Keratinocyte (primary cell): ENCODE measurements around the gene SIVA1.

ENCODE experiments used
- EZH2 ChIP-seq: IDR thresholded peaks from one replicate; pipeline ENCODE4 v1.6.1; 2012; ENCODE audit warnings: inconsistent platforms, mild to moderate bottlenecking, low read length, moderate library complexity
- TF ChIP-seq, protein P1 (sequence below), 3 experiments: IDR thresholded peaks in 1 of 3; conservative IDR thresholded peaks in 1 of 3; optimal IDR thresholded peaks in 1 of 3; 2 replicates in 2 of 3; 3 replicates in 1 of 3; pipeline versions ENCODE3 to v1.5.1; 2011; ENCODE audit warnings: low read length in 3 of 3, mild to moderate bottlenecking in 3 of 3, moderate library complexity in 2 of 3, control low read depth in 1 of 3, inconsistent platforms in 1 of 3; ENCODE audit not compliant: insufficient read depth in 2 of 3; ENCODE audit errors: extremely low read depth in 1 of 3

DNA sequence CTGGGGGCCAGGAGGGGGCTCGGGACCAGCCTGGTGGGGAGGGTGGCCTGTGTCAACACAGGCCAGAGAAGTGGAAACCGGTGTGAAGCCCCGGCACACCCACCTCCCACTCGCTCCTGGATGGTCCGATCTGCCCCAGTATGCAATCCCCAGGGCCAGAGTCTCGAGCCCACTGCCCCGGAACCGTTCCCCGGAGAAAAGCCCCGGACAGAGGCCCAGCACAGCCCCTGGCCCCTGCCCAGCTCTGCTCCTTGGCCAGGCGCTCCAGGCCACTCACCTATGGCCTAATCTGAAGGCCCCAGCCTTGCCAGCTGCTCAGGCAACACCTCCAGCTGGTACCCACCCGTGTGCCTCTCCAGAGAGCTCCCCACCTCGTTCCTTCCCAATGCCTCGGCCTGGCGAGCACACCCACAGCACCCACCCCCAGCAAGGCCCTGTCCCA is 24.9 kb downstream of the SIVA1 start:
- TF ChIP-seq, protein P1, sequence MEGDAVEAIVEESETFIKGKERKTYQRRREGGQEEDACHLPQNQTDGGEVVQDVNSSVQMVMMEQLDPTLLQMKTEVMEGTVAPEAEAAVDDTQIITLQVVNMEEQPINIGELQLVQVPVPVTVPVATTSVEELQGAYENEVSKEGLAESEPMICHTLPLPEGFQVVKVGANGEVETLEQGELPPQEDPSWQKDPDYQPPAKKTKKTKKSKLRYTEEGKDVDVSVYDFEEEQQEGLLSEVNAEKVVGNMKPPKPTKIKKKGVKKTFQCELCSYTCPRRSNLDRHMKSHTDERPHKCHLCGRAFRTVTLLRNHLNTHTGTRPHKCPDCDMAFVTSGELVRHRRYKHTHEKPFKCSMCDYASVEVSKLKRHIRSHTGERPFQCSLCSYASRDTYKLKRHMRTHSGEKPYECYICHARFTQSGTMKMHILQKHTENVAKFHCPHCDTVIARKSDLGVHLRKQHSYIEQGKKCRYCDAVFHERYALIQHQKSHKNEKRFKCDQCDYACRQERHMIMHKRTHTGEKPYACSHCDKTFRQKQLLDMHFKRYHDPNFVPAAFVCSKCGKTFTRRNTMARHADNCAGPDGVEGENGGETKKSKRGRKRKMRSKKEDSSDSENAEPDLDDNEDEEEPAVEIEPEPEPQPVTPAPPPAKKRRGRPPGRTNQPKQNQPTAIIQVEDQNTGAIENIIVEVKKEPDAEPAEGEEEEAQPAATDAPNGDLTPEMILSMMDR (optimal IDR thresholded peaks at IDR 0.05 in 1 of 3, IDR thresholded peaks at IDR 0.05 in 1 of 3, conservative IDR thresholded peaks at IDR 0.05 in 1 of 3; ENCODE audit: extremely low read depth in 1 of 3, insufficient read depth in 2 of 3, low read length in 3 of 3) = no peak
- TF ChIP-seq EZH2 = no peak
